Sigmoid colon (tissue), 4 donors: ENCODE measurements around the gene CPLX3.

ENCODE experiments used
- POLR2AphosphoS5 ChIP-seq, 4 donors: sonication (generic); formaldehyde crosslinking; IDR thresholded peaks; one replicate each; pipeline ENCODE4 v1.6.1; 2017; ENCODE audit warnings: antibody characterized with exemption in 4 of 4
- TF ChIP-seq, protein P1 (sequence below), 4 experiments: fragments of 450-650 bp in 3 of 4; fragments of 200-600 bp in 1 of 4; IDR thresholded peaks; one replicate each; pipeline ENCODE4 v1.5.1; 2016 to 2019; ENCODE audit warnings: antibody characterized with exemption in 4 of 4, mild to moderate bottlenecking in 3 of 4, moderate library complexity in 2 of 4

DNA sequence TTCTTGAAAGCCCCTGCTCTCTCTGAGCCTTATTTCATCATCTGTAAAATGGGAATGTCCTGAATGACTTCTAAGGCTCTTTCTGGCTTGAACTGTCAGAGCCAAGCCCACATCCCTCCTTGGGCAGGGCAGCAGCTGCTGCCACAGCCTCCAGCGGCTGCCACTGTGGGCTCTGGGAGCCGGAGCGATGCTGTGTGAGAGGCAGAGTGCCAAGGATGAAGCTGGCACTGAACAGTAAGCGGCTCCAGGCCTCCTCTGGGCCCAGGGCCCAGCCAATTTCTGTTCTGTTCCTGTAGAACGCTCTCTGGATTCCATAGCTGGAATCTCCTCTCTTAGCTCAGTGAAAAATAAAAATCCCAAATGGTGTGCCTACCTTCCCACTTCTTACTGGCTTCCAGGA lies 4.4 kb downstream of the CPLX3 start:
- TF ChIP-seq, protein P1, sequence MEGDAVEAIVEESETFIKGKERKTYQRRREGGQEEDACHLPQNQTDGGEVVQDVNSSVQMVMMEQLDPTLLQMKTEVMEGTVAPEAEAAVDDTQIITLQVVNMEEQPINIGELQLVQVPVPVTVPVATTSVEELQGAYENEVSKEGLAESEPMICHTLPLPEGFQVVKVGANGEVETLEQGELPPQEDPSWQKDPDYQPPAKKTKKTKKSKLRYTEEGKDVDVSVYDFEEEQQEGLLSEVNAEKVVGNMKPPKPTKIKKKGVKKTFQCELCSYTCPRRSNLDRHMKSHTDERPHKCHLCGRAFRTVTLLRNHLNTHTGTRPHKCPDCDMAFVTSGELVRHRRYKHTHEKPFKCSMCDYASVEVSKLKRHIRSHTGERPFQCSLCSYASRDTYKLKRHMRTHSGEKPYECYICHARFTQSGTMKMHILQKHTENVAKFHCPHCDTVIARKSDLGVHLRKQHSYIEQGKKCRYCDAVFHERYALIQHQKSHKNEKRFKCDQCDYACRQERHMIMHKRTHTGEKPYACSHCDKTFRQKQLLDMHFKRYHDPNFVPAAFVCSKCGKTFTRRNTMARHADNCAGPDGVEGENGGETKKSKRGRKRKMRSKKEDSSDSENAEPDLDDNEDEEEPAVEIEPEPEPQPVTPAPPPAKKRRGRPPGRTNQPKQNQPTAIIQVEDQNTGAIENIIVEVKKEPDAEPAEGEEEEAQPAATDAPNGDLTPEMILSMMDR (IDR thresholded peaks at IDR 0.05): no peak
- TF ChIP-seq POLR2AphosphoS5 (IDR thresholded peaks at IDR 0.05): no peak
